ENCODE results near the gene RBM11. TPM values are rescaled to one million over a fixed set of nuclear protein-coding genes. Genes with fewer than 3 reads are reported as not detected.
A peak's percentile ranks its signal among the peaks of the same experiment; 100 is the strongest.

The RBM11 gene
- total and polyA plus RNA-seq, 4 donors: 2.0 to 6.1 (median 4.1) TPM

DNA sequence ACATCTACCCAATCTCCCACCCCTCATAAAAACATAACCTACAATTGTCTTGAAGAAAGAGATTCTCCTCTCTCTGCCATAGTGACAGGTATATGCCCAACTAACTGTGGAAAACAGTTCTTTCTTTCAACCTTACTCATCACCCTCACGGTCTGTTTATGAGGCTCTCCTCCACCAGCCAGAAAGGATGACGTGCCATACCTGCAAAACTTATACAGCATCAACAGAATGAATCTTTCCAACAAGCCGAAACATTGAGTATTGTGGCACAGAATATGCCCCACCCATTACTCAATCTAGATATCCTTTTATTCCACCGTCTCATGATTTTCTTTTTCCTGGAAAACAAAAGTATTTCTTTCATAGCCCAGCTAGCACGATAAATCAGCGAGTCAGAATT, 55.7 kb downstream of the RBM11 start:
- DNase-seq: no peak
- no peak for TF ChIP-seq CTCF (IDR thresholded peaks at IDR 0.05; ENCODE audit: control extremely low read depth, extremely low read depth)
- H3K9ac ChIP-seq (ENCODE audit: insufficient read depth in 1 of 2, low read length in 2 of 2): no peak overlapping the region

DNA sequence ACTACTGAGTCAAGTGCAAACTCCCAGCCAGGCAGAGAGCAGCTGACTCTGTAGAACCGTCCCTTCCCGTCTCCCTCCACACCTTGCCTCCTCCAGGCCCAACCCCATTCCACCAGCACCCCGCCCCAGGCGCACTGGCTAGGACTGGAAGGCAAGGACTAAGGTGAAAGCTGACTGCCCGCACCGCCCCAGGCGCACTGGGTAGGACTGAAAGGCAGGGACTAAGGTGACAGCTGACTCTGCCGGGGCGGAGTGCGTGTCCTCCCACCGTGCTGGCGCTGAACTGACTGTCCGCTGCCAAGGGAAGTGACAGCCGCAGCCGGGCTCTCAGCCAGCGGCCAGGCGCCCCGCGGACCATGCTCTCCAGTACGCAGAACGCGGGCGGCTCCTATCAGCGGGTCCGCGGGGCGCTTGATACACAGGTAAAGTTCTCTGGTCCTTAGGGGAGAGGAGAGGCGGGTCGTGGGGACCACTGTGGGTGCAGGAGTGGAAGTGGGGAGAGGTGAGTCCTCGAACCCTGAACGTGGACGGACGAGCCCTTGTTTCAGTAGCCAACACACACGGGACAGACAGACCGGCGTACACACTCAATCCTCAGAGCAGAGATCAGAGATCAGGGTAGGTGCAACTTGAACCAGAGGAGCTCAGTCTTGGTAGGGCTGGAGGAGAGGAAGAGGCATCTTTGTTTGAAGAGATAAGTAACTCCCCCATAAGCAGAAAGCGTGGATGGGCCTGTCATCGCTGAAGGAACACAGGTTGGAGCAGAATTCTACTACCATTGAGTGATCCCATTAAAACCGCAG, 58.0 kb downstream of the RBM11 start:
- Histone ChIP-seq H3K9me3 (ENCODE audit: control insufficient read depth in 4 of 4, insufficient read depth in 3 of 4, low read length in 3 of 4) (peaks cover 0 to 2% (median 0%) of the 10 kb centered on the region in 4 donors), H3K4me1 (ENCODE audit: control insufficient read depth in 5 of 5, insufficient read depth in 5 of 5, low read length in 5 of 5) (peaks cover 0 to 6% (median 0%) of the 10 kb centered on the region in 5 donors), H3K9ac (ENCODE audit: insufficient read depth in 1 of 2, low read length in 2 of 2) (no peak overlapping the region), H3K27me3 (ENCODE audit: control insufficient read depth in 3 of 3, insufficient read depth in 3 of 3, low read length in 2 of 3) (peaks cover 0 to 22% (median 4%) of the 10 kb centered on the region in 3 donors), H3K36me3 (ENCODE audit: control insufficient read depth in 4 of 4, insufficient read depth in 4 of 4, low read length in 4 of 4) (no peaks in the 10 kb centered on the region), H3K27ac (ENCODE audit: low read depth in 1 of 2, low read length in 1 of 2) (peak overlapping the region in 1 of 2 donors; percentile 88), H3K4me3 (peak overlapping the region; percentile 35)
- DNase-seq (peak; percentile 30 to 67 (median 58)), ATAC-seq (ENCODE audit: insufficient read depth, low FRiP score) (peak; percentile 86)
- no peak for TF ChIP-seq CTCF (IDR thresholded peaks at IDR 0.05; ENCODE audit: control extremely low read depth, extremely low read depth)
- 23 to 32% methylated on average over 33 to 39 of the region's 39 CpGs for WGBS, 2 donors

More for the DNA sequence above, 55.7 kb downstream of the RBM11 start:
- no peak overlapping the region for H3K4me3 ChIP-seq
- H3K9me3 ChIP-seq (ENCODE audit: control insufficient read depth in 4 of 4, insufficient read depth in 3 of 4, low read length in 3 of 4): peaks cover 0 to 2% (median 0%) of the 10 kb centered on the region in 4 donors
- H3K4me1 ChIP-seq (ENCODE audit: control insufficient read depth in 5 of 5, insufficient read depth in 5 of 5, low read length in 5 of 5): peaks cover 0 to 6% (median 0%) of the 10 kb centered on the region in 5 donors
- no peak for ATAC-seq (ENCODE audit: insufficient read depth, low FRiP score)
- H3K36me3 ChIP-seq (ENCODE audit: control insufficient read depth in 4 of 4, insufficient read depth in 4 of 4, low read length in 4 of 4): no peaks in the 10 kb centered on the region
- no peak overlapping the region for H3K27ac ChIP-seq (ENCODE audit: low read depth in 1 of 2, low read length in 1 of 2)
- H3K27me3 ChIP-seq (ENCODE audit: control insufficient read depth in 3 of 3, insufficient read depth in 3 of 3, low read length in 2 of 3): peaks cover 0 to 22% (median 4%) of the 10 kb centered on the region in 3 donors
- WGBS, 2 donors: 83 to 85% methylated on average over 6 of the region's 6 CpGs

DNA sequence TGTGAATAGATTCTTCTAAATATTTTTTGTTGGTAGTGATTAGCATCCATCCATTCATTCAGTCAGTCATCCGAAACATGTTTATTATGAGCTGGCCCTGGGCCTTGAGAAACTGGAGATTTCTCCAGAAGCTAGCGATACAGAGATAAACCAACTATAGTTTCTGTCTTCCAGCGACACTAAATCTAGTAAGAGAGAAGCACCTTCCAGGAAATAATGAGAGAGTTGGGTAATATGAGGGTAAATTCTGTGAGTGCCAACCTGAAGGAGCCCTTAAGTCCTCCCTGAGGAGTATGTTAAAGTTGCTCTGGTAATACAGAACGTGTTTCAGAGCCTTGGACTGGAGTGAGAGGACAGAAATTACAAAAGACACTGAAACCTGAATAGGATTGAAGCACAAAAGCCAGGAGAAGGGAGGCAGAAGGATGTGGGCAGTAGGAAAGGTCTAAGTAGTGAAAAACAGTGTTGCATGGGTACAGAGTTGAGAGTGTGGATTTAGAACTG, 59.8 kb downstream of the RBM11 start:
- Histone ChIP-seq H3K9ac (ENCODE audit: insufficient read depth in 1 of 2, low read length in 2 of 2) (no peak overlapping the region), H3K9me3 (ENCODE audit: control insufficient read depth in 4 of 4, insufficient read depth in 3 of 4, low read length in 3 of 4) (peaks cover 0 to 2% (median 0%) of the 10 kb centered on the region in 4 donors), H3K4me1 (ENCODE audit: control insufficient read depth in 5 of 5, insufficient read depth in 5 of 5, low read length in 5 of 5) (peaks cover 0 to 6% (median 0%) of the 10 kb centered on the region in 5 donors), H3K36me3 (ENCODE audit: control insufficient read depth in 4 of 4, insufficient read depth in 4 of 4, low read length in 4 of 4) (no peaks in the 10 kb centered on the region), H3K27ac (ENCODE audit: low read depth in 1 of 2, low read length in 1 of 2) (no peak overlapping the region), H3K27me3 (ENCODE audit: control insufficient read depth in 3 of 3, insufficient read depth in 3 of 3, low read length in 2 of 3) (peaks cover 0 to 24% (median 6%) of the 10 kb centered on the region in 3 donors), H3K4me3 (no peak overlapping the region)
- TF ChIP-seq CTCF (IDR thresholded peaks at IDR 0.05; ENCODE audit: control extremely low read depth, extremely low read depth): no peak
- ATAC-seq (ENCODE audit: insufficient read depth, low FRiP score) (no peak), DNase-seq (no peak)
- WGBS, 2 donors: 70 to 83% methylated on average over 4 of the region's 4 CpGs

Other genes starting within 250 kb of the RBM11 start
- not detected for gene LIPI, start 5.2 kb upstream of the RBM11 start, total RNA-seq
- gene LIPI, start 5.2 kb upstream of the RBM11 start, polyA plus RNA-seq: not detected
- gene HSPA13, start 167.0 kb downstream of the RBM11 start, total RNA-seq: 10 to 100 TPM; 26.8 to 33.9 TPM
- gene HSPA13, start 167.0 kb downstream of the RBM11 start, polyA plus RNA-seq: 10 to 100 TPM in 1 of 2 donors, 1 to 10 TPM in 1; 5.1 to 16.2 TPM